HepG2 (cell line): ENCODE data around the gene PPM1E. TPM values are rescaled to one million over a fixed set of nuclear protein-coding genes. Genes with fewer than 3 reads are reported as not detected.

ENCODE experiments used
- ATAC-seq: fragments of 200-7000 bp; cut with Tn5 transposase; 3 replicates; pipeline ENCODE4 v1.9.1; 2020; ENCODE audit warnings: mild to moderate bottlenecking, moderate library complexity
- BruUV-seq: library from RNA; stranded (reverse); fragments of 400-500 nt; replicated peaks from 2 replicates; lab custom pipeline; 2021; lab: Mats Ljungman, UMichigan
- CTCF ChIA-PET: fragments of 300-600 bp; formaldehyde crosslinking; extraction: SDS; loops from one replicate; lab custom pipeline; 2021; ENCODE audit warnings: low total read pairs, inconsistent platforms, low intra/inter-chr PET ratio; lab: Yijun Ruan, JAX
- POLR2A ChIA-PET: fragments of 350-600 bp; sonication (Branson Sonifier 250); formaldehyde crosslinking; loops from one replicate; lab custom pipeline; 2020; ENCODE audit warnings: antibody characterized with exemption, inconsistent platforms; lab: Yijun Ruan, JAX
- DNase-seq: peaks from one replicate; pipeline ENCODE4 v3.0.0-alpha.2; 2015; ENCODE audit warnings: low spot score
- FAIRE-seq: peaks from 3 replicates; lab custom pipeline; 2011; peaks lifted over from hg19 to GRCh38; lab: Jason Lieb, UNC
- H2AFZ ChIP-seq: one replicate; pipeline ENCODE4 v1.6.1; 2011; ENCODE audit warnings: low read length, inconsistent platforms
- H3K27ac ChIP-seq: fragments of 300-600 bp; 3 replicates; pipeline ENCODE4 v1.8.0; 2011; ENCODE audit warnings: mixed run types, mild to moderate bottlenecking, mixed read lengths, low read length, inconsistent platforms; ENCODE audit not compliant: insufficient read depth; ENCODE audit errors: extremely low read length
- H3K27me3 ChIP-seq, 2 experiments: fragments of 200-600 bp in 1 of 2; 2 replicates in 1 of 2; 3 replicates in 1 of 2; pipeline versions ENCODE4 v1.6.0 to v1.8.0; 2011; ENCODE audit warnings: low read length in 2 of 2, mild to moderate bottlenecking in 2 of 2, moderate library complexity in 2 of 2, inconsistent platforms in 1 of 2; ENCODE audit not compliant: insufficient read depth in 2 of 2, control insufficient read depth in 1 of 2
- H3K36me3 ChIP-seq, 2 experiments: fragments of 200-600 bp in 1 of 2; replicated peaks in 1 of 2; 2 replicates in 1 of 2; 3 replicates in 1 of 2; pipeline versions ENCODE4 v1.5.1 to v1.8.0; 2011; ENCODE audit warnings: low read length in 2 of 2, inconsistent platforms in 1 of 2; ENCODE audit not compliant: insufficient read depth in 2 of 2, control insufficient read depth in 1 of 2
- H3K4me1 ChIP-seq: 2 replicates; pipeline ENCODE4 v1.5.1; 2012; ENCODE audit warnings: low read length, inconsistent platforms; ENCODE audit not compliant: insufficient read depth
- H3K4me2 ChIP-seq: 2 replicates; pipeline ENCODE4 v1.6.0; 2011; ENCODE audit warnings: low read depth, low read length, inconsistent platforms
- H3K4me3 ChIP-seq, 3 experiments: fragments of 200-600 bp in 1 of 3; sonication (generic), shearing (Covaris generic) in 1 of 3; replicated peaks in 1 of 3; 2 replicates each; pipeline ENCODE4 v1.5.1; 2011 to 2016; ENCODE audit warnings: low read length in 3 of 3, inconsistent platforms in 2 of 3, low read depth in 2 of 3, mild to moderate bottlenecking in 2 of 3, control low read depth in 1 of 3, mixed read lengths in 1 of 3; ENCODE audit not compliant: insufficient read depth in 1 of 3
- H3K79me2 ChIP-seq: one replicate; pipeline ENCODE4 v1.6.1; 2011; ENCODE audit warnings: low read length, inconsistent platforms; ENCODE audit not compliant: insufficient read depth
- H3K9ac ChIP-seq: 2 replicates; pipeline ENCODE4 v1.6.0; 2011; ENCODE audit warnings: mild to moderate bottlenecking, low read depth, low read length, inconsistent platforms; ENCODE audit not compliant: insufficient read depth
- H3K9me3 ChIP-seq: 2 replicates; pipeline ENCODE4 v1.5.1; 2012; ENCODE audit warnings: mild to moderate bottlenecking, low read length
- H4K20me1 ChIP-seq: 2 replicates; pipeline ENCODE4 v1.6.0; 2011; ENCODE audit warnings: inconsistent platforms, mild to moderate bottlenecking, low read length, moderate library complexity; ENCODE audit not compliant: insufficient read depth
- FOXO1 ChIP-seq: sonication (generic); formaldehyde crosslinking; IDR thresholded peaks from 2 replicates; pipeline ENCODE4 v1.4.0; 2020; ENCODE audit warnings: missing genetic modification reagents
- IRF2 ChIP-seq: IDR thresholded peaks from 2 replicates; pipeline ENCODE4 v1.6.1; 2018; ENCODE audit warnings: missing genetic modification reagents, missing compliant biosample characterization
- JARID2 ChIP-seq: sonication (generic); formaldehyde crosslinking; IDR thresholded peaks from 2 replicates; pipeline ENCODE4 v1.8.1; 2023; ENCODE audit warnings: missing genetic modification reagents, inconsistent platforms; ENCODE audit not compliant: insufficient replicate concordance
- KLF15 ChIP-seq: sonication (generic); formaldehyde crosslinking; IDR thresholded peaks from 2 replicates; pipeline ENCODE4 v1.8.1; 2023; ENCODE audit warnings: borderline replicate concordance, mild to moderate bottlenecking, inconsistent platforms, missing genetic modification reagents, mixed read lengths
- MATR3 ChIP-seq: sonication (generic); formaldehyde crosslinking; IDR thresholded peaks from 2 replicates; pipeline ENCODE4 v1.4.0; 2020; ENCODE audit warnings: missing genetic modification reagents
- NFKBIZ ChIP-seq: IDR thresholded peaks from 2 replicates; pipeline ENCODE4 v1.6.1; 2018; ENCODE audit warnings: missing genetic modification reagents, missing compliant biosample characterization
- PLRG1 ChIP-seq: fragments of 450-650 bp; conservative IDR thresholded peaks from 2 replicates; pipeline ENCODE4 v1.6.1; 2016
- STAT5B ChIP-seq: sonication (generic); formaldehyde crosslinking; IDR thresholded peaks from 2 replicates; pipeline ENCODE4 v1.4.0; 2020; ENCODE audit warnings: missing genetic modification reagents
- TBL1XR1 ChIP-seq: fragments of 150-350 bp; IDR thresholded peaks from 2 replicates; pipeline ENCODE4 v1.6.1; 2014; ENCODE audit warnings: borderline replicate concordance, low read length; ENCODE audit not compliant: partially characterized antibody
- ZNF354B ChIP-seq: sonication (generic); formaldehyde crosslinking; IDR thresholded peaks from 2 replicates; pipeline ENCODE4 v1.8.0; 2022; ENCODE audit warnings: mild to moderate bottlenecking, missing genetic modification reagents
- ZNF678 ChIP-seq: sonication (generic); formaldehyde crosslinking; IDR thresholded peaks from 2 replicates; pipeline ENCODE4 v1.4.0; 2020; ENCODE audit warnings: mild to moderate bottlenecking, missing genetic modification reagents
- WGBS: methylation state at CpG from one replicate; pipeline ENCODE4 v1.1.6; 2017; ENCODE audit warnings: low lambda C conversion rate; 5-methylcytosine and 5-hydroxymethylcytosine counted together
- in situ Hi-C: cut with HindIII; loops from 2 replicates; pipeline ENCODE4 v1.10.0; 2017; ENCODE audit warnings: low pct_unique_long_range_greater_than_20kb; ENCODE audit not compliant: extremely low pct_ligation_motif_present
- intact Hi-C: fragments of 100-400 bp; cut with micrococcal nuclease; formaldehyde crosslinking; loops from one replicate; pipeline ENCODE4 v1.10.0; 2022; ENCODE audit not compliant: unreplicated experiment
- polyA plus RNA-seq, 8 experiments: library from polyadenylated mRNA; depleted of rRNA in 3 of 8; stranded (reverse) in 7 of 8; unstranded in 1 of 8; fragments of >200 nt; fragmentation: Illumina TruSeq in 4 of 8; extraction: Trizol in 4 of 8; gene quantifications; 2 replicates each; pipeline versions ENCODE4 v1.2.1 to v1.2.3, GENCODE V29; 2011 to 2016; ENCODE audit warnings: low read depth in 4 of 8, missing spikeins in 1 of 8, mixed read lengths in 1 of 8; ENCODE audit not compliant: insufficient read depth in 1 of 8
- total RNA-seq, 5 experiments: library from RNA; depleted of rRNA; stranded (reverse); fragments of >200 nt; fragmentation: Illumina TruSeq; extraction: Trizol; gene quantifications; 2 replicates each; pipeline ENCODE4 v1.2.3, GENCODE V29; 2016; ENCODE audit warnings: low read depth in 1 of 5
- TF ChIP-seq, protein P1 (sequence below): sonication (generic); formaldehyde crosslinking; IDR thresholded peaks from 2 replicates; pipeline ENCODE4 v1.5.0; 2020; ENCODE audit warnings: mild to moderate bottlenecking, missing genetic modification reagents, borderline replicate concordance
- TF ChIP-seq, protein P2 (sequence below): sonication (generic); formaldehyde crosslinking; IDR thresholded peaks from 2 replicates; pipeline ENCODE4 v1.4.0; 2020; ENCODE audit warnings: missing genetic modification reagents, borderline replicate concordance

PPM1E gene
- total and polyA plus RNA-seq, 2 of the 13 experiments (the other 11 are each of a cell fraction or from before 2014, with no cell fraction given), result 0.15 TPM; not detected in 1

DNA sequence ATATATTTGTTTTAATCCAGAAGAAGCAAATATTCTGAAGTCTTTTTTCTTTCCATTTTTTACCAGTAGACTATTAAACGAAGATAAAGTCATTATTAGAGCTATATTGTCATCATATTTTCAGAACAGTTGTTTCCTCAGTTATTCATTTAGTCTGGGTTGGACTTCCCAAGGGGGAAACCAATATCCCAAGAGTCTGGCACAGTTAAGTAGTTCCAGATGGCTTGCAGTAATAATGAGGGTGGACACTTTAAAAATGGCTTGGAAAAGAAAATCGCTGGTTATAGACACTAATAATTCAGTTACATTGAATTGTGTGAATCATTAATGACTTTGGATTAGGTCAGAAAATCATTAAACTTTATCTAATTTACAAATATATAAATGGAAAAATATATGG, 3.9 kb downstream of the PPM1E start:
- FAIRE-seq, result no peak
- in situ Hi-C loops, result no loop called here
- TF ChIP-seq PLRG1, result no peak
- TF ChIP-seq KLF15, result no peak
- no peak for TF ChIP-seq MATR3 (CRISPR knock-in tag)
- TF ChIP-seq ZNF678, result no peak
- TF ChIP-seq, protein P1, sequence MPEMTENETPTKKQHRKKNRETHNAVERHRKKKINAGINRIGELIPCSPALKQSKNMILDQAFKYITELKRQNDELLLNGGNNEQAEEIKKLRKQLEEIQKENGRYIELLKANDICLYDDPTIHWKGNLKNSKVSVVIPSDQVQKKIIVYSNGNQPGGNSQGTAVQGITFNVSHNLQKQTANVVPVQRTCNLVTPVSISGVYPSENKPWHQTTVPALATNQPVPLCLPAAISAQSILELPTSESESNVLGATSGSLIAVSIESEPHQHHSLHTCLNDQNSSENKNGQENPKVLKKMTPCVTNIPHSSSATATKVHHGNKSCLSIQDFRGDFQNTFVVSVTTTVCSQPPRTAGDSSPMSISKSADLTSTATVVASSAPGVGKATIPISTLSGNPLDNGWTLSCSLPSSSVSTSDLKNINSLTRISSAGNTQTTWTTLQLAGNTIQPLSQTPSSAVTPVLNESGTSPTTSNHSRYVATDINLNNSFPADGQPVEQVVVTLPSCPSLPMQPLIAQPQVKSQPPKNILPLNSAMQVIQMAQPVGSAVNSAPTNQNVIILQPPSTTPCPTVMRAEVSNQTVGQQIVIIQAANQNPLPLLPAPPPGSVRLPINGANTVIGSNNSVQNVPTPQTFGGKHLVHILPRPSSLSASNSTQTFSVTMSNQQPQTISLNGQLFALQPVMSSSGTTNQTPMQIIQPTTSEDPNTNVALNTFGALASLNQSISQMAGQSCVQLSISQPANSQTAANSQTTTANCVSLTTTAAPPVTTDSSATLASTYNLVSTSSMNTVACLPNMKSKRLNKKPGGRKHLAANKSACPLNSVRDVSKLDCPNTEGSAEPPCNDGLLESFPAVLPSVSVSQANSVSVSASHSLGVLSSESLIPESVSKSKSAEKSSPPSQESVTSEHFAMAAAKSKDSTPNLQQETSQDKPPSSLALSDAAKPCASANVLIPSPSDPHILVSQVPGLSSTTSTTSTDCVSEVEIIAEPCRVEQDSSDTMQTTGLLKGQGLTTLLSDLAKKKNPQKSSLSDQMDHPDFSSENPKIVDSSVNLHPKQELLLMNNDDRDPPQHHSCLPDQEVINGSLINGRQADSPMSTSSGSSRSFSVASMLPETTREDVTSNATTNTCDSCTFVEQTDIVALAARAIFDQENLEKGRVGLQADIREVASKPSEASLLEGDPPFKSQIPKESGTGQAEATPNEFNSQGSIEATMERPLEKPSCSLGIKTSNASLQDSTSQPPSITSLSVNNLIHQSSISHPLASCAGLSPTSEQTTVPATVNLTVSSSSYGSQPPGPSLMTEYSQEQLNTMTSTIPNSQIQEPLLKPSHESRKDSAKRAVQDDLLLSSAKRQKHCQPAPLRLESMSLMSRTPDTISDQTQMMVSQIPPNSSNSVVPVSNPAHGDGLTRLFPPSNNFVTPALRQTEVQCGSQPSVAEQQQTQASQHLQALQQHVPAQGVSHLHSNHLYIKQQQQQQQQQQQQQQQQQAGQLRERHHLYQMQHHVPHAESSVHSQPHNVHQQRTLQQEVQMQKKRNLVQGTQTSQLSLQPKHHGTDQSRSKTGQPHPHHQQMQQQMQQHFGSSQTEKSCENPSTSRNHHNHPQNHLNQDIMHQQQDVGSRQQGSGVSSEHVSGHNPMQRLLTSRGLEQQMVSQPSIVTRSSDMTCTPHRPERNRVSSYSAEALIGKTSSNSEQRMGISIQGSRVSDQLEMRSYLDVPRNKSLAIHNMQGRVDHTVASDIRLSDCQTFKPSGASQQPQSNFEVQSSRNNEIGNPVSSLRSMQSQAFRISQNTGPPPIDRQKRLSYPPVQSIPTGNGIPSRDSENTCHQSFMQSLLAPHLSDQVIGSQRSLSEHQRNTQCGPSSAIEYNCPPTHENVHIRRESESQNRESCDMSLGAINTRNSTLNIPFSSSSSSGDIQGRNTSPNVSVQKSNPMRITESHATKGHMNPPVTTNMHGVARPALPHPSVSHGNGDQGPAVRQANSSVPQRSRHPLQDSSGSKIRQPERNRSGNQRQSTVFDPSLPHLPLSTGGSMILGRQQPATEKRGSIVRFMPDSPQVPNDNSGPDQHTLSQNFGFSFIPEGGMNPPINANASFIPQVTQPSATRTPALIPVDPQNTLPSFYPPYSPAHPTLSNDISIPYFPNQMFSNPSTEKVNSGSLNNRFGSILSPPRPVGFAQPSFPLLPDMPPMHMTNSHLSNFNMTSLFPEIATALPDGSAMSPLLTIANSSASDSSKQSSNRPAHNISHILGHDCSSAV, result no peak
- no peak for TF ChIP-seq IRF2
- TF ChIP-seq NFKBIZ (CRISPR knock-in tag), result no peak
- TF ChIP-seq TBL1XR1, result no peak
- no peak for TF ChIP-seq ZNF354B (CRISPR knock-in tag)
- TF ChIP-seq JARID2 (CRISPR knock-in tag), result no peak
- TF ChIP-seq STAT5B (CRISPR knock-in tag), result no peak
- TF ChIP-seq, protein P2, sequence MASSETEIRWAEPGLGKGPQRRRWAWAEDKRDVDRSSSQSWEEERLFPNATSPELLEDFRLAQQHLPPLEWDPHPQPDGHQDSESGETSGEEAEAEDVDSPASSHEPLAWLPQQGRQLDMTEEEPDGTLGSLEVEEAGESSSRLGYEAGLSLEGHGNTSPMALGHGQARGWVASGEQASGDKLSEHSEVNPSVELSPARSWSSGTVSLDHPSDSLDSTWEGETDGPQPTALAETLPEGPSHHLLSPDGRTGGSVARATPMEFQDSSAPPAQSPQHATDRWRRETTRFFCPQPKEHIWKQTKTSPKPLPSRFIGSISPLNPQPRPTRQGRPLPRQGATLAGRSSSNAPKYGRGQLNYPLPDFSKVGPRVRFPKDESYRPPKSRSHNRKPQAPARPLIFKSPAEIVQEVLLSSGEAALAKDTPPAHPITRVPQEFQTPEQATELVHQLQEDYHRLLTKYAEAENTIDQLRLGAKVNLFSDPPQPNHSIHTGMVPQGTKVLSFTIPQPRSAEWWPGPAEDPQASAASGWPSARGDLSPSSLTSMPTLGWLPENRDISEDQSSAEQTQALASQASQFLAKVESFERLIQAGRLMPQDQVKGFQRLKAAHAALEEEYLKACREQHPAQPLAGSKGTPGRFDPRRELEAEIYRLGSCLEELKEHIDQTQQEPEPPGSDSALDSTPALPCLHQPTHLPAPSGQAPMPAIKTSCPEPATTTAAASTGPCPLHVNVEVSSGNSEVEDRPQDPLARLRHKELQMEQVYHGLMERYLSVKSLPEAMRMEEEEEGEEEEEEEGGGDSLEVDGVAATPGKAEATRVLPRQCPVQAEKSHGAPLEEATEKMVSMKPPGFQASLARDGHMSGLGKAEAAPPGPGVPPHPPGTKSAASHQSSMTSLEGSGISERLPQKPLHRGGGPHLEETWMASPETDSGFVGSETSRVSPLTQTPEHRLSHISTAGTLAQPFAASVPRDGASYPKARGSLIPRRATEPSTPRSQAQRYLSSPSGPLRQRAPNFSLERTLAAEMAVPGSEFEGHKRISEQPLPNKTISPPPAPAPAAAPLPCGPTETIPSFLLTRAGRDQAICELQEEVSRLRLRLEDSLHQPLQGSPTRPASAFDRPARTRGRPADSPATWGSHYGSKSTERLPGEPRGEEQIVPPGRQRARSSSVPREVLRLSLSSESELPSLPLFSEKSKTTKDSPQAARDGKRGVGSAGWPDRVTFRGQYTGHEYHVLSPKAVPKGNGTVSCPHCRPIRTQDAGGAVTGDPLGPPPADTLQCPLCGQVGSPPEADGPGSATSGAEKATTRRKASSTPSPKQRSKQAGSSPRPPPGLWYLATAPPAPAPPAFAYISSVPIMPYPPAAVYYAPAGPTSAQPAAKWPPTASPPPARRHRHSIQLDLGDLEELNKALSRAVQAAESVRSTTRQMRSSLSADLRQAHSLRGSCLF (CRISPR knock-in tag), result no peak
- TF ChIP-seq FOXO1 (CRISPR knock-in tag), result no peak
- TF ChIP-seq, all 625 proteins: peak for 0
- no peaks in the 10 kb centered on the region for H3K9me3 ChIP-seq
- no TSS peak for BruUV-seq
- ChIA-PET POLR2A (no interaction called here), CTCF (no interaction called here)
- H2AFZ ChIP-seq, result no peak overlapping the region
- H3K4me2 ChIP-seq, result no peak overlapping the region
- WGBS, result 0% methylated on average over 2 of the region's 2 CpGs
- peaks cover 2 to 47% of the 10 kb centered on the region in 2 experiments; a peak in 4 of 5 replicates for H3K27me3 ChIP-seq
- no peak overlapping the region for H3K4me3 ChIP-seq
- peaks cover 10% of the 10 kb centered on the region for H3K4me1 ChIP-seq
- no peak overlapping the region for H3K27ac ChIP-seq
- intact Hi-C loops, result no loop called here
- no peaks in the 10 kb centered on the region for H3K79me2 ChIP-seq
- no peaks in the 10 kb centered on the region for H4K20me1 ChIP-seq
- no peaks in the 10 kb centered on the region for H3K36me3 ChIP-seq
- DNase-seq, result no peak
- no peak for ATAC-seq
- no peak overlapping the region for H3K9ac ChIP-seq
